HG03159 (cell line): ENCODE measurements around the gene IBTK.
A peak's percentile ranks its signal among the peaks of the same experiment; 100 is the strongest.
"Not testable (repeated sequence)": the region's sequence is repeated elsewhere in the genome, so short reads cannot be mapped to it uniquely, and the experiment has no call there.

Experiments used
- ATAC-seq: cut with Tn5 transposase; IDR thresholded peaks from one replicate; pipeline ENCODE4 v1.9.1; 2021; ENCODE audit warnings: mild to moderate bottlenecking, moderate library complexity; ENCODE audit not compliant: unreplicated experiment

IBTK gene

DNA sequence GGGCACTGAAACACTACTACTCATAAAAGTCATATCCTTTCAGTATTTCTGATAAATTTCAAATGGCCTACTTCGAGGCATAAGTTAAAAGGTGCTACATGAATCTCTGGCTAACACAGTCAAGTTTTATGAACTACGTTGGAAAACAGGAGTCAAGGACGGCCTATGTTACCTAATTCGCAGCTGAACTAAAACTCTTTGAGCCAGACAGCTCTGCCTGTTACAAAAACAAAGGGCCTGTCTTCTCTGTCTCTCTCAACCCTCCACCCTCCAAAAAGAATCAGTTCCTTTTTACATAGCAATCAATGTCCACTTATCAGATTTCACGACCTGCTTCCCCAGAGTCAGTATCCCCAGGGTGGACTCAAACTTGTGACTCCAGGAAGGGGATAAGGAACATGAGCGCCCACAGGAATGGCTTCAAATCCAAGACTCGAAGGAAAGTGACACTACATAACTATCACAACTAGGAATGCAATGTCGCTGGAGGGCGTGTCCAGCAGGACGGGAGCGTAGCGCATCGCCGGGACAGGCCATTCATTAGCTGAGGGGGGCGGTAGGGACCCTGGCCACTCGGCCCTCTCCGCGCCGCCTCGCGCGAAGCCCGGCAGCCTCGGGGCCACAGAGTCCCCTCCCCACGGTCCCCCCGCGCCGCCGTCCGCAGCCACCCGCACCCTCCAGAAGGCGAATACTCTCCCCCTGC is 591 bp downstream of the IBTK start:
- ATAC-seq, result peak; percentile 39

DNA sequence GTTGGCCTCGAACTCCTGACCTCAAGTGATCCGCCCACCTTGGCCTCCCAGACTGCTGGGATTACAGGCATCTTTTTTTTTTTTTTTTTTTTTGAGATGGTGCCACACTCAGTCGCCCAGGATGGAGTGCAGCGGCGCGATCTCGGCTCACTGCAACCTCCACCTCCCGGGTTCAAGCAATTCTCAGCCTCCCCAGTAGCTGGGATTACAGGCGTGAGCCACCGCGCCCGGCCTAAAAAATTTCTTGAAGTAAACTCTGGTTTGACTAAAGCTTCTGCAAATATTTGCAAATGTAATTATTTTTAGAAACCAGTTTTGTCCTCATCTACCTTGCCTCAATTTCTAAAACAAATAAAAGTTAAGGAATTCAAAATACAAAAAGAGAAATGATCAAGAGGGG is 1.2 kb downstream of the IBTK start:
- ATAC-seq, result no peak

DNA sequence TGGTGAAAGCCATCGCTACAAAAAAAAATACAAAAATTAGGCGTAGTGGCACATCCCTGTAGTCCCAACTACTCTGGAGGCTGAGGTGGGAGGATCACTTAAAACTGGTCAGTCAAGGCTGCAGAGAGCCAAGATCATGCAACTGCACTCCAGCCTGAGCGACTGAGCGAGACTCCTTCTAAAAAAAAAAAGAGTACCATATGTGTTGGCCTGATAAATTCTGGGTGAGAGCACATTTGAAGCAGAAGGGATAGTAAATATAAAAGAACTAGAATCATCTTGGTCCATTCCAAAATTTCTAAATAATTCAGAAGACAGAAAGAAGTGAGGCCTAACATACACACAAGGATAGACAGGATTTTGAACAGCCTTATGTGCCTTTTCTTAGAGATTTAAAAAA is 2.2 kb downstream of the IBTK start:
- ATAC-seq, result no peak

DNA sequence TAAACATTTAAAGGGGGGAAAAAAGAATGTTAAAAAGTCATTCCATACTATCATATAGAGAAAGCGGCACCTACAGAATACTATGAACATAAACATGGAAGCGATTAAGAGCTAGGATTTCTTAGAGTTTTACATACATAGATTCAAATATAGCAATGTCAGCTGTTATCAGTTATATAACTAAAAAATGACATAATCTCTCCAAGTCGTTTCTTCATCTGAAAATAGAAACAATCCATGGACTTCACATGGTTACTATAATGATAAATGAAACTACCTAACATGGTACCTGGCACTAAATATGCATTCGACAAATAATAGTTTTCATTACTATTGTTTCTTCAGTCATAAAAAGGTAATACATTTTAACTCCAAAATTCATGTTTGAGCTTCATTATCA is 3.7 kb downstream of the IBTK start:
- no peak for ATAC-seq

DNA sequence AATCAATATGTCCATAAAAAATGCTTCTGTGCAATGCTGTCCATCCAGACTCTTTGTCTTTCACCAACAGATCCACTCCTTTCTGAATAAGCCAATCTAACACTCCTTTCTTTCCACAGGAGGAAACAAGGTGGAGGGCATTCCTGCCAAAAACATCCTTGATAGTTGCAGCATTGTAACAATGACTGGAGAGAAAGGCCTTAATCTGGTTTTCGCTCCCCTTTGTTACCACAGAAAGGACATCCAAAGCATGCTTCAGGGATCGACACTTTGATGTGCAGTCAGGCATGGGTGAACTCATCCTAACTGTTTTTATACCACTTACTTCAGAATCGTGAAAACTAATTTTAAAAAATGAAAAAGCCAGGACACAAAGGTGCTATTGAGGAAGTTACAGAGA is 7.4 kb downstream of the IBTK start:
- no peak for ATAC-seq

DNA sequence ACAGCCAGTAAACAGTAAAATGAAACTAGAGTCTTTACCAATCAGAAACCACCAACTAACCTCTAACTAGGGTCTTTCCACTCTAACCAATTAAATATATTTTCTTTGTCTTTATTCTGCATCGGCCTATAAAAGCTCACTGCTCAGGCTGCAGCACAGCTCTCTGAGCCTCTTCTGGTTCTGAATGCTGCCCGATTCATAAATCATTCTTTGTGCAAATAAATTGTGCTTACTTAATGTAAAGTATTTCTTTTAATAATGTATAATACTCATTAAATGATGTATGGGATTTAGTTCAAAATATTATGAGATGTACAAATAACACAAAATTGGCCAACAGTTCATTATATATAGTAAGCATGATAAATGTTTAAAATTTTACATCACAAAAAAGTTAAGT is 7.9 kb downstream of the IBTK start:
- no peak for ATAC-seq

DNA sequence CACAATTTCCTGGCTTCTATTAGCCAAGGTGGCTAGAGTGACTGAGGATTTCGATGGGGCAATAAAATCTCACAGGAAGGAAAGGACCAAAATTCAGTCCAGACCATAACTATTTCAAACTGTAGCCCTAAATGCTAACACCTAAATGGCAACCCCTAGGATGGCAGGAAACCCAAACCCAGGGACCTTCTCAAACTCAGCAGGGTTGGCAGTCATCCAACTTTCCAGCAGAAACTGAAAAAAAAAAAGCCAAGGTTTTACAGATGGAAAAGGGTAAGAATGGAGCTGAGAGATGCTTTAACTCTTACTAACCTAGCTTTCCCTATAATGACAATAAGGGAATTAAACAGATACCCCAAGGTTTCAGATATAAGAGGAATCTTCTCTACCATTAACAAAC is 10.5 kb downstream of the IBTK start:
- ATAC-seq, result no peak

DNA sequence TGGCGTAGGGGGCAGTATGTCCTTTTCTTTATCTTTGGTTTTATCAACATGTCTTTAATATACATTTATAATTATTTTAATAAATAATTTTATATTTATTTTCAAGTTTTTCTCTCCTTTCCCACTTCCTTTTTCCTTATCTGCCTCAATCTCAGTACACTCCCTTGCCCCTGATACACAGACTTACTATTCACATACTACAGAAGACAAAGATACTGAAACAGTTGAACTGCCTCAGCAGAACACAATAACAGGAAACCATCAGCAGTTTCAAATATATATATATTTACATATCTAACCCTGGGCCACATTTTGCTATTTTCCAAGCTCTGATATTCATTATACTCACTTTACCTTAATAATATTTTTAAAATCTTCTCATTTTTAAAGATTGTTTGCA is 19.8 kb downstream of the IBTK start:
- peak; percentile 89 for ATAC-seq

DNA sequence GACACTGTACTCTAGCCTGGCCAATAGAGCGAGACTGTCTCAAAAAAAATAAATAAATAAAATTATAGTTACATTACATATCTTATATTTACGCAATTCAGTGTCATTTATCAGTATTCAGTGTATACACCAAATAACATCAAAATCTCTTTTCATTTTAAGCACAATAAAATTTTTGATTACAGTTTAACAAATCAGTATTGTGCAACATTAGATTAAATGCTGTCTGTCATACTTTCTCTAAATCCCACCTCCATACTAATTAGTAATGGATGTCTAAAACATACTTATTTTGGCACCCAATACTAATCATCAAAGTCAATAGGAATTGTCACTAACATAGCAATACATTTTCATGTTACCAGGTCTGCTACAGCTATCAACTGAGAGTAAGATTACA is 27.4 kb downstream of the IBTK start:
- no peak for ATAC-seq

DNA sequence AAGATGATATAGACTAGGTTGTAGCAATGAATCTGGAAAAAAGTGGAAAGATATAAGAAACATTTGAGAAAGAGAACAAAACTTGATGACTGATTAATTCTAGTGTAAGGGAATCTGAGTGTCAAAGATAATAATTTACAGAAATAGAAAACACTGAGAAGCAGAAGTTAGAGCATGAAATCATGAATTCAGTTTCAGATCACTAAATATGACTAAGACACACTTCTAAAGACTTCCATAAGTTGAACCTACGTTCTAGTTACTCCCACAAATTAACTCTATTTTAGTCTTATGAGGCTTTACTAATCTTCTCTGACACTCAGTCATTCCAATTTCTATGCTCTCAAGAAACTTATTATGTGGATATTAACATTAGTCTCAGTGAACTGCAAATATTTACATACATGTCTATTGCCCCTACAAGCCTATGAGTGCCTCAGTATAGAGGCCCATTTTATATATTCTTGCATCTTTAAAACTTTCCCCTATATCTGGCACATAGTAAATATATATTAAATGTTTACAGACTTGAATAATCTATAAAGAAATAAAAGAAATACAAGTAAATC is 30.4 kb downstream of the IBTK start:
- ATAC-seq, result peak; percentile 97

DNA sequence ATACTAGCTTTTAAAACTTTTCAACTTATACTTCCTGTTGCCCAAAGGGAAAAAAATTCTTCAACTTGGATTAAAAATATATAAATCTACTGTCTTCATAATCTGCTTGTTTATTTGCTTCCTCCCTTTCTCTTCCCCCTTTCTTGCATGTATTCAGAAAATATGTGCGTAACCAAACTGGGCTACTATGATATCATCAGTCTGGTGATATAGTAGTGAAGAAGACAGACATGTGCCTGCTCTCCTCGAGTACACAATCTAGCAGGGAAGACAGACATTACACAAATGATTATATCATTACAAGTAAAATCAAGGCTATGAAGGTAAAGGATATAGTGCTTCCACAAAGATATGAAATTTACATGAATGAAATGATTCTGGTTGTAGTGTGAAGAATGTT is 31.0 kb downstream of the IBTK start:
- ATAC-seq, result no peak

DNA sequence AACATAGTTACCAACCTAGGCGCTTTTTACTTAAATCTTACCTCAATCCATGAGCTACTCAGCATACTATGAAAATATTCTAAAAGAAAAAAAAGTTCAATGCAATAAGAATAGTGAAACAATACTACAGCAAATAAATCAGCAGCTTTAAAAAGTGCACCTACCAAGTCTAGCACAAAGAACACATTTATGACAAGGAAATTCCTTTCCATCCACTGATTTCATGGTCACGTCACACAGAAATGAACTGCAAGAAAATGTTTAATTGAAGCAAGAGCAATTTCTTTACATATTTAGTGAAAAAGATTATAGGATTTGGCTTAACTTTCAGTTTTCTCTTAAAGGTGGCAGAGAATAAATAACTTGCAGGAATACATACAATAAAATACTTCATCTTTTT is 36.2 kb downstream of the IBTK start:
- no peak for ATAC-seq

DNA sequence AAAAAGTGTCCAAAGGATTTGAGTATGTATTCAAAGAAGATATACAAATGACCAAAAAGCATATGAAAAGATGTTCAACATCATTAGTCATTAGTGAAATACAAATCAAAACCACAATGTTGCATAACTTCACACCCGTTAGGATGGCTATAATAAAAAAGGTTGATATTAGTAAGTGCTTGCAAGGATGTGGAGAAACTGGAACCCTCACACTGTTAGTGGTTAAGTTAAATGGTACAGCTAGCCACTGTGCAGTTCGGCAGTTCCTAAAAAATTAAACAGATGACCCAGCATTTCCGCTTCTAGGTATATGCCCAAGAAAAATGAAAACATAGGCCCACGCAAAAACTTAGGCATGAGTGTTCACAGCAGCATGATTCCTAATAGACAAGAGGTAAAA is 38.6 kb downstream of the IBTK start:
- no peak for ATAC-seq

DNA sequence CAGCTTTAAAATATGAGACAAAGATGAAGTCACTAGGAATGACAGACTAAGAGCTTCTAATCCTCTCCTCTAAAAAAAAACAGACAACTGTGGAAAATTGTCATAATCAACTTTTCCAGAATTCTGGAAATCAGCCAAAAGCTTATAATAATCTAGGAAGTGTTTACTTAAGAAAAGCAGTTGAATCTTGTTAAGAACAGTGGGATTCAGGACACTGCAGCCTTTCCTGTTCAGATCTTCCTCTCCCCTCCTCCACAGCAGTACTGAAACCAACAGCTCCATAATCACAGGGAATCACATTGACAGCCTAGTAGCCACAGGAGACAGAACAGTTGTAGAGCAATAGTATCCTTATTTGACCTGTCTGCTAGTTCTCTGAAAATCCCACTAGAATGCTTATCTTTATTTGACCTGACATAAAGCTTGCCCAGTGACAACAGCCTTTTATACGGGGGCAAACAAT is 41.6 kb downstream of the IBTK start:
- no peak for ATAC-seq

DNA sequence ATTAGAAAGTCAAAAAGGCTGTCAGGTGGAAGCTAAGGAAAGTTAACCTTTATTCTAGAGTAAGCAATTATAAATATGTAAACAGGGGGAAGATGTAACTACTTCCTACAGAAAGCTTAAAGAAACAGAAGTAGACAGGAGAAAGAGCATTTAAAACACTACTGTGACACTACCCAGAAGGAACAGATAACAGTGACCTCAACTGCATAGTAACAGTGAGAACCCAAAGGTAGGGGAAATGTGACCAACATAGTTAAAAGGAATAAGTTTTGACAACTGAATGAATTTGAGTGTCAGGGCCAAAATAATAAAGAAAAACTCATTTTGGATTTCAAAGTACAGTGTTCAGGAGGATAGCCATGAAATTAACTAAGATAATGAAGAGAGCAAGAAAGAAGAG is 43.5 kb downstream of the IBTK start:
- ATAC-seq, result no peak

DNA sequence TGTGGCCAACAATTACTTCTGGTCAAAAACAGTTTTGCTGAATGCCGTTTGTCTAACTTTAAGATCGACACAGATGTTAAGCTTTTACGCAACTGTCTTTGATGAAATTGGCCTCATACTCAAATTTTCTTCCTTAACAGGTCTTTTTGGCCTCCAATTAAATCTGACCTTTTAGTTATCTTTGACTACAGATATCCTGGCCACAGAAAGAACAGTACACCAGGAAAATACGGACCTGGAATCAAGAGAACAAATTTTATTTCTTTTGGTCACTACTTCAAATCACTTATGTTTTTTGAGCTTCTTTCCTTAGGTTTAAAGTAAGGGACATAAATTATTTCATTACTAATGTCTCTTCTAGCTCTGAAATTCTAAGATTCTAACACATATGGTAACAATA is 49.8 kb downstream of the IBTK start:
- ATAC-seq, result no peak

DNA sequence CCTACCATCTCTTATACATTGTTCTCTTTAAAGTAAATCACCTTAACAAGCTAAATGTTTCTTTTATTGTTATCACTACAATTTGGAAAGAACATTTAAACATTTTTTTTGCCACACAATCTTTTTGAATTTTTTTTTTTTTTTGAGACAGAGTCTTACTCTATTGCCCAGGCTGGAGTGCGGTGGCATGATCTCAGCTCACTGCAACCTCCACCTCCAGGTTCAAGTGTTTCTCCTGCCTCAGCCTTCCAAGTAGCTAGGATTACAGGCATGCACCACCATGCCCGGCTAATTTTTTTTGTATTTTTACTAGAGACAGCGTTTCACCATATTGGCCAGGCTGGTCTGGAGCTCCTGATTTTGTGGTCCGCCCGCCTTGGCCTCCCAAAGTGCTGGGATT is 50.3 kb downstream of the IBTK start:
- ATAC-seq, result not testable (repeated sequence)

DNA sequence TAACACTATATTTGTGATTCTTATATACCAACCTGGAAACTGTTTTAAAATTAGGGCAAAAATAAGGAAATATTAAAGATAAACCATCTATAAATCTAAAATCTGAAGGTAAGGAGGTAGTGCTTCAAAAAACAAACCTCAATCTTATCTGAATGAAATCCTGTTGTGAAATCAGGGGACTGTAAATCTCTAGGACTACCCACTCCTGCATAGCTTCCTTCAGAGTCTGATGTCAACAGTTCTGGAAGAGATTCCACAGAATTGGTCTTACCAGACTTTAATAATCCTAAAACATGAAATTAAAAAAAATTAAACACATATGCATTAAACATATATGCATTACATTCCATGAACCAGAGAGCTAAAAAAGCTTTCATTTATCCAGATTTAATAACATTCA is 51.4 kb downstream of the IBTK start:
- no peak for ATAC-seq

DNA sequence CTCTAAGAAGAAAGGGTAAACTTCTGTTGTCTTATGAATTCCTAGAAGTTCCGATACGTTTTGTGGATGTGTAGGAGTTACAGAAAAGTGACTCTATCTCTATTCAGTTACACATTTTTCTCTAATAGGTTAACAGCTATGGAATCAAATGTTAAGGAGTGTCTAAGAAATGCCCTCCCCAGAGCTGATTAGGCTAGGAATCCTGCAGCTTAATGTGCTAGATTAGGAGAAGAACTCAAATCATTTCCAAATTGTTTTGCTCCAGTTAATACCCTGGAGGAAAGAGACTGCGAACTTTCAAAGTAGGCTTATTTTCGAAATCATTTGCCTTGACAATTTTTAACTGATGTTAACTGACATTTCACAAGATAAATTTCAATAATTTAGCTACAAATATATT is 51.9 kb downstream of the IBTK start:
- ATAC-seq, result no peak

DNA sequence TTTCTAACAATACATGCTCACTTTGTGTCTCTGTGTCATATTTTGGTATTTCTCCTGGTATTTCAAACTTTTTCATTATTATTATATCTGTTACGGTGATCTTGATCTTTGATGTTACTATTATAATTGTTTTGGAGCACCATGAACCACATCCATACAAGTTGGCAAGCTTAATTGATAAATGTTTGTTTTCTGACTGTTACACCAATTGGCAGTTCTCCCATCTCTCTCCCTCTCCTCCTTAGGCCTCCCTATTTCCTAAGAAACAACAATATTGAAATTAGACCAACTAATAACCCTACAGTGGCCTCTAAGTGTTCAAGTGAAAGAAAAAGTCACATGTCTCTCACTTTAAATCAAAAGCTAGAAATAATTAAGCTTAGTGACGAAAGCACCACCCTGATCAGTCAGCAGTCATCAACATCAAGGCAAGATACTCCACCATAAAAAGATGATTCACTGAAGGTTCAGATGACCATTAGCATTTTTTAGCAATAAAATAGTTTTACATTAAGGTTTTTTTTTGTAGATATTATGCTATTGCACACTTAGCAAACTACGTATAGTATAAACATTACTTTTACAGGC is 61.5 kb downstream of the IBTK start:
- no peak for ATAC-seq

DNA sequence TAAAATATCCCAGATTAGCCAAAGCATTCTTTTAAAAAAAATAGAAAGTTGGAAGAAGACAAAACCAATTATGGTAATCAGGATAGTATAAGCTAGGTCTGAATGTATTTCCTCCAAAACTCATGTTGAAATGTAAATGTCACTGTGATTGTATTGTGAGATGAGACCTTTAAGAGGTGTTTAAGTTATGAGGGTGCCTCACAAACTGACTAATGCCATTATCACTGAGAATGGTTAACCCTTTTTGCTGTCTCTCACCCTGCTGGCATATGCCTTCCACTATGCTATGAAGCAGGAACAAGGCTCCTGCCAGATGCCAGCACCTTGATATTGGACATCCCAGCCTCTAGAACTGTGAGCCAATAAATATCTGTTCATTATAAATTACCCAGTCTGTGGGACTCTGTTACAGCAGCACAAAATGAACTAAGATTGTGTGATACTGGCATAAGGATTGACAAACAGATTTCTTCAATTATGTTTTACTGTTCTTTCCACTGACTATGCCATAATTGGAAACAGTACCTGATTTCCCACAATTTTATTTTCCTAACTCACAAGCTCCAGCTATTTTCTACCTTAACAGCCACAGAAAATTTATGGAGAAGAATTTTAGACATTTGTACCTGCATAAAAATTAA is 63.8 kb downstream of the IBTK start:
- no peak for ATAC-seq

DNA sequence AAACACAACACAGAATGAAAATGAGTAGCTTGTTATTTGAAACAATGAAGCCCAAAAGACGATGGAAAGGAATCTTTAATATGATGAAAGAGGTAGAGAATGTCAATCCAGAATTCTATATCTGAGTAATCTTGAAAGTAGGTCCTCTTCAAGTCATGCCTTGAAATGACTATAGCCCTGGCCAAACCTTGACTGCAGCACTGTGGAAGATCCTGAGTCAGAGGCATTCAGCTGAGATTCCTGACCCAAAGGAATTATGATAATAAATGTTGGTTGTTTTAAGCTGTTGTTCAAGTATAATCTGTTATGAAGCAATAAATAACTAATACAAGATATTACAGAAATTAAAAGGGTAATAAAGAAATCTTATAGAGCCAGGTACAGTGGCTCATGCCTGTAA is 64.8 kb downstream of the IBTK start:
- no peak for ATAC-seq
